ENCODE results near the gene CDK18.

- TF ChIP-seq TAF1 (IDR thresholded peaks at IDR 0.05; ENCODE audit: borderline replicate concordance, insufficient read depth, low read length) (no peak), POLR2AphosphoS5 (IDR thresholded peaks at IDR 0.05; ENCODE audit: low read depth, low read length) (no peak), REST (IDR thresholded peaks at IDR 0.05; ENCODE audit: insufficient read depth in 1 of 2, low read depth in 2 of 2, low read length in 2 of 2) (no peak), SIN3A (IDR thresholded peaks at IDR 0.05; ENCODE audit: borderline replicate concordance, insufficient read depth, low read length) (no peak), FOXP2 (optimal IDR thresholded peaks at IDR 0.05; ENCODE audit: borderline replicate concordance, extremely low read depth, extremely low read length, insufficient read depth) (no peak)
Measured at GRCh38 chr1:205537386-205538018, 33.0 kb downstream of the CDK18 start.

All from PFSK-1 (cell line).